Endothelial cell (in vitro differentiated cells): Measurements from ENCODE around the gene CDYL2. TPM values are rescaled to one million over a fixed set of nuclear protein-coding genes. Genes with fewer than 3 reads are reported as not detected.

Source experiments
- DNase-seq: peaks from one replicate; pipeline ENCODE4 v3.0.0; 2021; ENCODE audit warnings: low spot score
- H3K27ac Mint-ChIP-seq: one replicate; pipeline ENCODE4 v1.8.0; 2021; ENCODE audit warnings: mixed read lengths, inconsistent platforms; ENCODE audit not compliant: unreplicated experiment
- H3K27me3 Mint-ChIP-seq: one replicate; pipeline ENCODE4 v1.8.0; 2021; ENCODE audit warnings: mild to moderate bottlenecking, moderate library complexity, mixed read lengths, inconsistent platforms; ENCODE audit not compliant: unreplicated experiment
- H3K36me3 Mint-ChIP-seq: one replicate; pipeline ENCODE4 v1.8.0; 2021; ENCODE audit warnings: mild to moderate bottlenecking, low read depth, mixed read lengths, inconsistent platforms; ENCODE audit not compliant: unreplicated experiment
- H3K4me1 Mint-ChIP-seq: one replicate; pipeline ENCODE4 v1.8.0; 2021; ENCODE audit warnings: mild to moderate bottlenecking, mixed read lengths, inconsistent platforms; ENCODE audit not compliant: unreplicated experiment
- H3K4me3 Mint-ChIP-seq: one replicate; pipeline ENCODE4 v1.8.0; 2021; ENCODE audit warnings: mild to moderate bottlenecking, mixed read lengths, inconsistent platforms; ENCODE audit not compliant: unreplicated experiment
- H3K9me3 Mint-ChIP-seq: one replicate; pipeline ENCODE4 v1.8.0; 2021; ENCODE audit warnings: mixed read lengths, inconsistent platforms; ENCODE audit not compliant: unreplicated experiment
- total RNA-seq: library from RNA; stranded (reverse); fragmentation: NEBNext Ultra II Directional; extraction: Animal tissue kit (Norgen Biotek cat#: 25700); gene quantifications from one replicate; pipeline ENCODE4 v1.2.1, GENCODE V29; 2021; ENCODE audit not compliant: unreplicated experiment
- TF ChIP-seq, protein P1 (sequence below): fragments of 200-600 bp; sonication (generic); IDR thresholded peaks from one replicate; pipeline ENCODE4 v1.5.0; 2021; ENCODE audit warnings: antibody characterized with exemption; ENCODE audit not compliant: unreplicated experiment

Gene CDYL2
- total RNA-seq, 1 donor from 2014 or later, result 26.6 TPM

- Mint-ChIP-seq H3K9me3 (peaks cover 8% of the 10 kb centered on the region), H3K27me3 (no peaks in the 10 kb centered on the region), H3K4me1 (no peaks in the 10 kb centered on the region), H3K36me3 (no peaks in the 10 kb centered on the region), H3K27ac (no peak overlapping the region), H3K4me3 (no peak overlapping the region)
- no peak for DNase-seq
- TF ChIP-seq, protein P1, sequence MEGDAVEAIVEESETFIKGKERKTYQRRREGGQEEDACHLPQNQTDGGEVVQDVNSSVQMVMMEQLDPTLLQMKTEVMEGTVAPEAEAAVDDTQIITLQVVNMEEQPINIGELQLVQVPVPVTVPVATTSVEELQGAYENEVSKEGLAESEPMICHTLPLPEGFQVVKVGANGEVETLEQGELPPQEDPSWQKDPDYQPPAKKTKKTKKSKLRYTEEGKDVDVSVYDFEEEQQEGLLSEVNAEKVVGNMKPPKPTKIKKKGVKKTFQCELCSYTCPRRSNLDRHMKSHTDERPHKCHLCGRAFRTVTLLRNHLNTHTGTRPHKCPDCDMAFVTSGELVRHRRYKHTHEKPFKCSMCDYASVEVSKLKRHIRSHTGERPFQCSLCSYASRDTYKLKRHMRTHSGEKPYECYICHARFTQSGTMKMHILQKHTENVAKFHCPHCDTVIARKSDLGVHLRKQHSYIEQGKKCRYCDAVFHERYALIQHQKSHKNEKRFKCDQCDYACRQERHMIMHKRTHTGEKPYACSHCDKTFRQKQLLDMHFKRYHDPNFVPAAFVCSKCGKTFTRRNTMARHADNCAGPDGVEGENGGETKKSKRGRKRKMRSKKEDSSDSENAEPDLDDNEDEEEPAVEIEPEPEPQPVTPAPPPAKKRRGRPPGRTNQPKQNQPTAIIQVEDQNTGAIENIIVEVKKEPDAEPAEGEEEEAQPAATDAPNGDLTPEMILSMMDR, result no peak
Measured at GRCh38 chr16:80846680-80847079, 42.3 kb upstream of the CDYL2 start.

GRCh38 chr16:80846275-80846674 is 41.9 kb upstream of the CDYL2 start:
- H3K4me1 Mint-ChIP-seq, result no peaks in the 10 kb centered on the region
- H3K27ac Mint-ChIP-seq, result no peak overlapping the region
- peaks cover 9% of the 10 kb centered on the region for H3K9me3 Mint-ChIP-seq
- TF ChIP-seq, protein P1, result no peak
- H3K36me3 Mint-ChIP-seq, result no peaks in the 10 kb centered on the region
- DNase-seq, result no peak
- H3K4me3 Mint-ChIP-seq, result no peak overlapping the region
- H3K27me3 Mint-ChIP-seq, result no peaks in the 10 kb centered on the region

GRCh38 chr16:80844395-80844794 is 40.0 kb upstream of the CDYL2 start:
- peaks cover 14% of the 10 kb centered on the region for H3K9me3 Mint-ChIP-seq
- TF ChIP-seq, protein P1, result no peak
- no peak for DNase-seq
- no peaks in the 10 kb centered on the region for H3K36me3 Mint-ChIP-seq
- H3K27ac Mint-ChIP-seq, result no peak overlapping the region
- no peak overlapping the region for H3K4me3 Mint-ChIP-seq
- H3K27me3 Mint-ChIP-seq, result no peaks in the 10 kb centered on the region
- H3K4me1 Mint-ChIP-seq, result no peaks in the 10 kb centered on the region

GRCh38 chr16:80841231-80841630 is 36.8 kb upstream of the CDYL2 start:
- Mint-ChIP-seq H3K27me3 (no peaks in the 10 kb centered on the region), H3K4me3 (no peak overlapping the region), H3K36me3 (no peaks in the 10 kb centered on the region), H3K9me3 (peaks cover 14% of the 10 kb centered on the region), H3K4me1 (no peaks in the 10 kb centered on the region), H3K27ac (no peak overlapping the region)
- no peak for DNase-seq
- TF ChIP-seq, protein P1, result no peak

GRCh38 chr16:80837533-80838147 is 33.2 kb upstream of the CDYL2 start:
- H3K4me3 Mint-ChIP-seq, result no peak overlapping the region
- DNase-seq, result no peak
- TF ChIP-seq, protein P1, result no peak
- H3K36me3 Mint-ChIP-seq, result no peaks in the 10 kb centered on the region
- peaks cover 14% of the 10 kb centered on the region for H3K9me3 Mint-ChIP-seq
- no peak overlapping the region for H3K27ac Mint-ChIP-seq
- H3K4me1 Mint-ChIP-seq, result no peaks in the 10 kb centered on the region
- H3K27me3 Mint-ChIP-seq, result no peaks in the 10 kb centered on the region
